ENCODE data around the gene PRADC1. TPM values are rescaled to one million over a fixed set of nuclear protein-coding genes. Genes with fewer than 3 reads are reported as not detected.

Gene PRADC1
- total RNA-seq, 4 donors from 2014 or later: 9.7 to 30.2 (median 23.3) TPM

DNA sequence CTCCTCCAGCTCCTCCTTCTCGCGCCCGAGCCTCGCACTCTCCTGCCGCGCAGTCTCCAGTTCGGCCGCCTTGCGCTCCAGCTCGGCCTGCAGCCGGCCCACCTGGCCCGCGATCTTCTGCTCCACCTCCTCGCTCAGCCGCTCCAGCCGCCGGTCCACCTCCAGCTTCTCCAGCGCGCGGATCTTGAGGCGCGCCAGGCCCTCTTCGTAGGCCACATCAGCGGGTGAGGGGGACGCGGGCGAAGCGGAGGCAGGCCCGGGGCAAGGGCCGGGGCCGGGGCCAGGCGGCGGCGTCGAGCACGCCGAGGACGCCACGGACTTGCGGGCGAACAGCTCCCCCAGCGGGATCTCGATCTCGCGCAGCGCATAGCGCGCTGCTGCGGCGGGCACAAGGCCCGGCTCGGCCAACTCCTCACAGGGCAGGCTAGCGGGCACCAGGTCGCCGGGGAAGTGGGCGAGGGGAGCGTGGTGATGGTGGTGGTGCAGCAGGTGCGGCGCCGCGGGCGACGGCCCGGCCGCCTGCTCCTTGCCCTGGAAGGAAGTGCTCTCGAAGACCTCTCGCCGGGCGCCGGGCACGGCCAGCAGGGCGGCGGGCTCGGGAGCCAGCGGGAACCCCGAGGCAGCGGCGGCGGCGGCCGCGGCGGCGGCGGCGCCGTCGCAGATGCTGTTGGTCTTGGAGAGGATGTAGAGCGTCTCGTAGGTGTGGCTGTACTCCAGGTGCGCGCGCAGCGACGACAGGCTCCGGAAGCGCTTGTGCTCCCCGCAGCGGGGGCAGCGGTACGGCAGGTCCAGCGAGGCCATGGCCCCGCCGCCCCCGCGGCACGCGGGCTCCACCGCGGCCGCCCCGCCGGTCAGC, 36.0 kb upstream of the PRADC1 start:
- intact Hi-C loops (cut with DNase I; ENCODE audit: low total_unique reads): no loop called here
- DNase-seq (ENCODE audit: low spot score in 2 of 2): no peak
- WGBS, 2 donors: 6 to 13% methylated on average over 53 to 56 of the region's 113 CpGs
- no peak for TF ChIP-seq POLR2A (IDR thresholded peaks at IDR 0.05)
- TF ChIP-seq, protein P1, sequence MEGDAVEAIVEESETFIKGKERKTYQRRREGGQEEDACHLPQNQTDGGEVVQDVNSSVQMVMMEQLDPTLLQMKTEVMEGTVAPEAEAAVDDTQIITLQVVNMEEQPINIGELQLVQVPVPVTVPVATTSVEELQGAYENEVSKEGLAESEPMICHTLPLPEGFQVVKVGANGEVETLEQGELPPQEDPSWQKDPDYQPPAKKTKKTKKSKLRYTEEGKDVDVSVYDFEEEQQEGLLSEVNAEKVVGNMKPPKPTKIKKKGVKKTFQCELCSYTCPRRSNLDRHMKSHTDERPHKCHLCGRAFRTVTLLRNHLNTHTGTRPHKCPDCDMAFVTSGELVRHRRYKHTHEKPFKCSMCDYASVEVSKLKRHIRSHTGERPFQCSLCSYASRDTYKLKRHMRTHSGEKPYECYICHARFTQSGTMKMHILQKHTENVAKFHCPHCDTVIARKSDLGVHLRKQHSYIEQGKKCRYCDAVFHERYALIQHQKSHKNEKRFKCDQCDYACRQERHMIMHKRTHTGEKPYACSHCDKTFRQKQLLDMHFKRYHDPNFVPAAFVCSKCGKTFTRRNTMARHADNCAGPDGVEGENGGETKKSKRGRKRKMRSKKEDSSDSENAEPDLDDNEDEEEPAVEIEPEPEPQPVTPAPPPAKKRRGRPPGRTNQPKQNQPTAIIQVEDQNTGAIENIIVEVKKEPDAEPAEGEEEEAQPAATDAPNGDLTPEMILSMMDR (IDR thresholded peaks at IDR 0.05): no peak
- H3K4me3 ChIP-seq (ENCODE audit: low read depth, poor library complexity, severe bottlenecking): no peak overlapping the region

DNA sequence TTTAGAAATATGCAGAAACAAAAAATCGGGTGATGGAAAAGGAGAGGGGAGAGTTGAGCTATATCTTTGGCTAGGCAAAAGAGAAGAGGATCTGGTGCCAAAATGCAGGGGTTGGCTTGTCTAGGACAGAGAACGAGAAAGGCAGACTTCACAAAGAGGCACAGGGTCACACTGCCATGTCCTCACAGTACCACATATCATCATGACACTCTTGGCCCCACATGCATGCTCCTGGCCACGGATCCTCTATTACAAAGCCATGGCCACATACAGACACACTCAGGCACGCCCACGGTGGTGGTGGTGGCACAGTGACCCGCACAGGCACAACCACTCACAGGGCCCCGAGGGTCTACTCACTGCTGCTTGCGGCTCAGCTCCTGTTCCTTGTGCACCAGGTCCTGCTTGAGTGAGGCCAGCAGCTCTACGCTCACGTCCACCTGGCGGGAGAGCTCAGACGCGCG, 35.4 kb upstream of the PRADC1 start:
- DNase-seq (ENCODE audit: low spot score in 2 of 2): no peak
- intact Hi-C loops (cut with DNase I; ENCODE audit: low total_unique reads): no loop called here
- H3K4me3 ChIP-seq (ENCODE audit: low read depth, poor library complexity, severe bottlenecking): no peak overlapping the region
- TF ChIP-seq POLR2A (IDR thresholded peaks at IDR 0.05): no peak
- TF ChIP-seq, protein P1 (IDR thresholded peaks at IDR 0.05): no peak
- WGBS, 2 donors: 22 to 40% methylated on average over 12 to 14 of the region's 14 CpGs

DNA sequence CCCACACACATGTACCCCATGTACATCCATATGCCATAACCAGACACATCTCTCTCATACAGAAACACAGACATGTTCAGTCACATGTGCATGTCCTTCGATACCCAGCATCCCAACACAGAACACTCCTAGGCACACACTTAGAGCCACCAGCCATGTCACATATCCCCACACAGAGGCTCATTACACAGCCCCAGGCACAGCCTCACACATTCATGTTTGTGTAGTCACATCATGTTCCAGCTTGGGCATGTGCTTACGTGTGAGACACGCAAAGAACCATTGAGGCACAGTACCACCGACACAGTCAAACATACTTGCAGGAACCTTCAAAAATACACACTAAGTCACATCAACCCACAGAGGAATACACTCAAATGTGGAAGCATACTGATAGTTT, 34.0 kb upstream of the PRADC1 start:
- 92 to 98% methylated on average over 4 of the region's 4 CpGs for WGBS, 2 donors
- DNase-seq (ENCODE audit: low spot score in 2 of 2): no peak
- TF ChIP-seq, protein P1 (IDR thresholded peaks at IDR 0.05): no peak
- no peak for TF ChIP-seq POLR2A (IDR thresholded peaks at IDR 0.05)
- H3K4me3 ChIP-seq (ENCODE audit: low read depth, poor library complexity, severe bottlenecking): no peak overlapping the region
- intact Hi-C loops (cut with DNase I; ENCODE audit: low total_unique reads): no loop called here

DNA sequence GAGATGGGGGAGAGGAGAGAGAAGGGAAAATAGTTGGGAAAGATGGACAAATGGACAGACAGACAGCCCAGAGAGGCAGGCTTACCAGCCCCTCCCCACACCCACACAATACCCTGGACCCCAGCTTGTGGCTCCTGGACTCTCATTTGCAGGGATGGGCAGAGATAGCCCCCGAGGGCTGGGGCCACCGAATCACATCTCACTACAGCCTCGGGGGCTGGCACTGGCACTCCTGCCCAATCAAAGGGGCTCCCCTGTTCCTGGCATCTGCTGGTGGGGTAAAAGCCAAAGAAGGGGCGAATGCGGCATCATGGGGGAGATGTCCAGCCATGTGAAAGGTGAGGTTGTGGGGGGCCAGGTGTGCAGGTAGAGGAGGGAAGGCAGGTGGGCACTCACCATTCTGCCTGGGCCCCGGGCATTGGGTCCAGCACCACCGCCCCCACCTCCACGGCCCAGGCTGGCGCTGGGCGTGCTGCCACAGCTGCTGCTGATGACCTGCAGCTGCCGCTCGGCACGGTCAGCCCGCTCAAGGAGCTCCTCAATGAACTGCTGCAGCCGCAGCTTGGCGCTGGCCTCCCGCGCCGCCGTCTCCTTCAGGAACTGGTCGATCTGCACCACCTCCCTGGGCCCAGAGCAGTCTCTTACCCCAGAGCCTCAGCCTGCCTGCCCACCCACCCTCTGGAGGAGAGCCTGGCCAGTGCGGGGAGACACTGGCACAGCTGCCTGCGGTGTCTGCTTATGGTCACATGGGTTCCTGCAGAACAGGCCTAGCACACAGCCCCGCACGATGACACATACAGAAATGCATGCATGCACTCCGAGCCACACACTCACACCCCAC, 33.2 kb upstream of the PRADC1 start:
- no peak for TF ChIP-seq POLR2A (IDR thresholded peaks at IDR 0.05)
- TF ChIP-seq, protein P1 (IDR thresholded peaks at IDR 0.05): no peak
- H3K4me3 ChIP-seq (ENCODE audit: low read depth, poor library complexity, severe bottlenecking): no peak overlapping the region
- intact Hi-C loops (cut with DNase I; ENCODE audit: low total_unique reads): no loop called here
- no peak for DNase-seq (ENCODE audit: low spot score in 2 of 2)
- WGBS, 2 donors: 82 to 84% methylated on average over 12 to 25 of the region's 26 CpGs

DNA sequence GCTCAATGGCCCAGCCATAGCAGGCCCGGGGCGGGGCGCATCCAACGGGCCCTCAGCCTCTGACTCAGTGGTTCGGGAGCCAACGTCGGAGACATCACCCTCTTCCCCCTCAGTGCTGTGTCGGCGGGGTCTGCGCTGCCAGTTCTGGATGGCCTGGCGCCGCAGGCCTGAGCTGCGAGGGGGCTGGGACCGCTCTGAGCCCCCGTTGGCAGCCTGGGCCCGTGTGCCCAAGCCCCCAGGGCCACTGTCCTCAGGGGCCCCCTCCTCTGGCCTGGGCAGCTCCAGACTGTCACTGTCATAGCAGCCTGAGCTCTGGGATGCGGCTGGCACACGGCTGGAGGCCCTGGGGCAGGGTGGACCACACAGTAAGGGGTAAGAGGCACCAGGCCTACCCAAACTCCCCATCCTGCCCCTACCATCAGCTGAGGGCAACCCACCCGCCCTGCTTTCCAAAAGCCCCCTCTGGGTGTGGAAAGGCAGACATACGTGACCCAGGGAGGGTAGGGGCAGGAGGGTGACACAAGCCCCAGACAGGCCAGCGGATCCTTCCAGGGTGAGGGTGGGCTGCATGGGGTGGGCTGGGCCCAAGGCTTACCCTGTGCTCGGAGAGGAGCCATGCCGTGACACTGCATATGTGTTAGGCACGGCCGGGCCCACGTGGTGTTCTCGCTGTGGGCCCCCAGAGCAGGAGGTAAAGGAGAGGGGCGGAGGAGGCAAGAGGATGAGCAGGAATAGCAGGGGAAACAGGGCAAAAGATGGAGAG, 32.4 kb upstream of the PRADC1 start:
- DNase-seq (ENCODE audit: low spot score in 2 of 2): no peak
- WGBS, 2 donors: 88 to 93% methylated on average over 22 to 28 of the region's 28 CpGs
- intact Hi-C loops (cut with DNase I; ENCODE audit: low total_unique reads): no loop called here
- no peak for TF ChIP-seq POLR2A (IDR thresholded peaks at IDR 0.05)
- TF ChIP-seq, protein P1 (IDR thresholded peaks at IDR 0.05): no peak
- H3K4me3 ChIP-seq (ENCODE audit: low read depth, poor library complexity, severe bottlenecking): no peak overlapping the region
